ENCODE measurements around the gene NCAPD3.

DNA sequence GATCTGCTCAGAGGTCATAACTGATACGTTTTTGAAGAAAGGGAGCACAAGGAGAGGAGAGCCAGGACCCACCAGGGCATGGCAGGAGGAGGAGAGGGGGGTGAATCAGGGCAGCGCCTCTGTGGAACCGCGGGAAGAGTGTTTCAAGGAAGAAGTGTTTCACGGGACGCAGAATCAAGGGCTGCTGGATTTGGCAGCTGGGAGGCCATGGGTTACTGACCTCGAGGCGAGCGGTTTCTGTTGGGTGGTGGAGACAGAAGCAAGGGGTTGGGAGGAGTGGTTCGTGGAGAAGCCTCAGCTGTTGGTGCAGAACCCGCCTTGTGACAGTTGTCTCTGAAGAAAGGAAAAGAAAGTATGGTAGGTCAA lies 13.8 kb upstream of the NCAPD3 start:
- TF ChIP-seq, protein P1, sequence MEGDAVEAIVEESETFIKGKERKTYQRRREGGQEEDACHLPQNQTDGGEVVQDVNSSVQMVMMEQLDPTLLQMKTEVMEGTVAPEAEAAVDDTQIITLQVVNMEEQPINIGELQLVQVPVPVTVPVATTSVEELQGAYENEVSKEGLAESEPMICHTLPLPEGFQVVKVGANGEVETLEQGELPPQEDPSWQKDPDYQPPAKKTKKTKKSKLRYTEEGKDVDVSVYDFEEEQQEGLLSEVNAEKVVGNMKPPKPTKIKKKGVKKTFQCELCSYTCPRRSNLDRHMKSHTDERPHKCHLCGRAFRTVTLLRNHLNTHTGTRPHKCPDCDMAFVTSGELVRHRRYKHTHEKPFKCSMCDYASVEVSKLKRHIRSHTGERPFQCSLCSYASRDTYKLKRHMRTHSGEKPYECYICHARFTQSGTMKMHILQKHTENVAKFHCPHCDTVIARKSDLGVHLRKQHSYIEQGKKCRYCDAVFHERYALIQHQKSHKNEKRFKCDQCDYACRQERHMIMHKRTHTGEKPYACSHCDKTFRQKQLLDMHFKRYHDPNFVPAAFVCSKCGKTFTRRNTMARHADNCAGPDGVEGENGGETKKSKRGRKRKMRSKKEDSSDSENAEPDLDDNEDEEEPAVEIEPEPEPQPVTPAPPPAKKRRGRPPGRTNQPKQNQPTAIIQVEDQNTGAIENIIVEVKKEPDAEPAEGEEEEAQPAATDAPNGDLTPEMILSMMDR (IDR thresholded peaks at IDR 0.05) = no peak
- no peak for TF ChIP-seq POLR2A (IDR thresholded peaks at IDR 0.05)

Measured in esophagus squamous epithelium (tissue), 4 donors.